MM.1S (cell line): ENCODE results near the gene DUSP14.

ENCODE experiments used
- EZH2 ChIP-seq: fragments of 300-600 bp; sonication (generic); optimal IDR thresholded peaks from 2 replicates; pipeline ENCODE3; 2017; ENCODE audit warnings: low read depth, mild to moderate bottlenecking, antibody characterized with exemption, low read length, mixed read lengths
- EZH2phosphoT487 ChIP-seq: fragments of 300-600 bp; sonication (generic); IDR thresholded peaks from 2 replicates; pipeline ENCODE4 v1.6.1; 2018; ENCODE audit warnings: antibody characterized with exemption, low read length
- TF ChIP-seq, protein P1 (sequence below): fragments of 300-600 bp; sonication (generic); IDR thresholded peaks from 2 replicates; pipeline ENCODE4 v1.5.1; 2016; ENCODE audit warnings: antibody characterized with exemption, low read length, mixed read lengths

DNA sequence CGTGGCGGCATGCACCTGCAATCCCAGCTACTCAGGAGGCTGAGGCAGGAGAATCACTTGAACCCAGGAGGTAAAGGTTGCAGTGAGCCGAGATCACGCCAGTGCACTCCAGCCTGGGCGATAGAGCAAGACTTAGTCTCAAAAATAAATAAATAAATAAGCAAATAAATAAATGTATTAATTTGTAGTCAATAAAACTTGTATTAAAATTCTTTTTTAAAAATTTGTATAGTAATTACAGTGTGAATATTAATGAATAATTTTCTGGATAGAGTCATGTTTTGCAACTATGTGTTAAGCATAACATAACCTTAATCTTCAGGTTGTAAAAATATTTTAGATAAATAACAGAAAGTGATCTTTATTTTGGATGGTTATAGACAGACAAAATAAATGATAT lies 27.2 kb upstream of the DUSP14 start:
- TF ChIP-seq, protein P1, sequence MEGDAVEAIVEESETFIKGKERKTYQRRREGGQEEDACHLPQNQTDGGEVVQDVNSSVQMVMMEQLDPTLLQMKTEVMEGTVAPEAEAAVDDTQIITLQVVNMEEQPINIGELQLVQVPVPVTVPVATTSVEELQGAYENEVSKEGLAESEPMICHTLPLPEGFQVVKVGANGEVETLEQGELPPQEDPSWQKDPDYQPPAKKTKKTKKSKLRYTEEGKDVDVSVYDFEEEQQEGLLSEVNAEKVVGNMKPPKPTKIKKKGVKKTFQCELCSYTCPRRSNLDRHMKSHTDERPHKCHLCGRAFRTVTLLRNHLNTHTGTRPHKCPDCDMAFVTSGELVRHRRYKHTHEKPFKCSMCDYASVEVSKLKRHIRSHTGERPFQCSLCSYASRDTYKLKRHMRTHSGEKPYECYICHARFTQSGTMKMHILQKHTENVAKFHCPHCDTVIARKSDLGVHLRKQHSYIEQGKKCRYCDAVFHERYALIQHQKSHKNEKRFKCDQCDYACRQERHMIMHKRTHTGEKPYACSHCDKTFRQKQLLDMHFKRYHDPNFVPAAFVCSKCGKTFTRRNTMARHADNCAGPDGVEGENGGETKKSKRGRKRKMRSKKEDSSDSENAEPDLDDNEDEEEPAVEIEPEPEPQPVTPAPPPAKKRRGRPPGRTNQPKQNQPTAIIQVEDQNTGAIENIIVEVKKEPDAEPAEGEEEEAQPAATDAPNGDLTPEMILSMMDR: no peak
- TF ChIP-seq EZH2 (no peak), EZH2phosphoT487 (no peak)
